ENCODE results near the gene FTCD. TPM values are rescaled to one million over a fixed set of nuclear protein-coding genes. Genes with fewer than 3 reads are reported as not detected.
"Not testable (repeated sequence)": the region's sequence is repeated elsewhere in the genome, so short reads cannot be mapped to it uniquely, and the experiment has no call there.

The FTCD gene
- total RNA-seq, 6 donors from 2014 or later = 0.69 to 0.98 TPM; not detected in 4

DNA sequence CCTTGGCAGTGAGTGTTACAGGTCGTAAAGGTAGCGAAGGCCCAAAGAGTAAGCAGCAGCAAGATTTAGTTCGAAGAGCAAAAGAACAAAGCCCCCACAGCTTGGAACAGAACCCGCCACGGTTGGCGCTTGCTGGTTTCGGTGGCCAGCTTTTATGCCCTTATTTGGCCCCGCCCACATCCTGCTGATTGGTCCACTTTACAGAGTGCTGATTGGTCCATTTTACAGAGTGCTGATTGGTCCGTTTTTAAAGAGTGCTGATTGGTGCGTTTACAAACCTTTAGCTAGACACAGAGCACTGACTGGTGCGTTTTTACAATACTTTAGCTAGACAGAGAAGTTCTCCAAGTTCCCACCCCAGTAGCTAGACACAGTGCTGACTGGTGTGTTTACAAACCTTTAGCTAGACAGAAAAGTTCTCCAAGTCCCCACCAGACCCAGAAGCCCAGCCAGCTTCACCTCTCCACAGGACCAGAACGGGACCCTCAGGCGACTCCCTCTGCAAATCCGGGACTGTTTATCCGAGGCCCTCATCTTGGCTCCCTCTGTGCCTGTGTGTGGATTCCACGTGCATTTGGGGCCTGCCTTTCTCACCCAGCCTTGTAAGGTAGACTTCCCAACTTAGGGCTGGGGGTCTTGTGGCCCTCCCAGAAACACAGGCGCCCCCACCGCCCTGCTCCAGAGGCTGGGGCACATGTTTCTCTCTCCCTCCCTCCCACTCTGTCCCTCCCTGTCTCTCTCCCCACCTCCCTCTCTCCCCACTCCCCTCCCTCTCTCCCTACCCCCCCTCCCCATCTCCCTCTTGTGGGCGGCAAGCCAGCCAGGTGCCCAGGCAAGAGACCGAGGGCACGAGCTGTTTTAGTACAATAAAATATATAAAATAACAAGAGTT lies 12.6 kb downstream of the FTCD start:
- TF ChIP-seq POLR2A (IDR thresholded peaks at IDR 0.05) (no peak), EP300 (IDR thresholded peaks at IDR 0.05) (no peak), POLR2AphosphoS5 (IDR thresholded peaks at IDR 0.05) (no peak)
- TF ChIP-seq, protein P1, sequence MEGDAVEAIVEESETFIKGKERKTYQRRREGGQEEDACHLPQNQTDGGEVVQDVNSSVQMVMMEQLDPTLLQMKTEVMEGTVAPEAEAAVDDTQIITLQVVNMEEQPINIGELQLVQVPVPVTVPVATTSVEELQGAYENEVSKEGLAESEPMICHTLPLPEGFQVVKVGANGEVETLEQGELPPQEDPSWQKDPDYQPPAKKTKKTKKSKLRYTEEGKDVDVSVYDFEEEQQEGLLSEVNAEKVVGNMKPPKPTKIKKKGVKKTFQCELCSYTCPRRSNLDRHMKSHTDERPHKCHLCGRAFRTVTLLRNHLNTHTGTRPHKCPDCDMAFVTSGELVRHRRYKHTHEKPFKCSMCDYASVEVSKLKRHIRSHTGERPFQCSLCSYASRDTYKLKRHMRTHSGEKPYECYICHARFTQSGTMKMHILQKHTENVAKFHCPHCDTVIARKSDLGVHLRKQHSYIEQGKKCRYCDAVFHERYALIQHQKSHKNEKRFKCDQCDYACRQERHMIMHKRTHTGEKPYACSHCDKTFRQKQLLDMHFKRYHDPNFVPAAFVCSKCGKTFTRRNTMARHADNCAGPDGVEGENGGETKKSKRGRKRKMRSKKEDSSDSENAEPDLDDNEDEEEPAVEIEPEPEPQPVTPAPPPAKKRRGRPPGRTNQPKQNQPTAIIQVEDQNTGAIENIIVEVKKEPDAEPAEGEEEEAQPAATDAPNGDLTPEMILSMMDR (IDR thresholded peaks at IDR 0.05) = no peak
- Histone ChIP-seq H3K9me3 (no peaks in the 10 kb centered on the region), H3K27me3 (no peaks in the 10 kb centered on the region), H3K27ac (no peak overlapping the region), H3K4me1 (peaks cover 0 to 6% (median 5%) of the 10 kb centered on the region in 4 donors), H3K4me3 (no peak overlapping the region), H3K36me3 (no peaks in the 10 kb centered on the region)
- WGBS, 2 donors = 79 to 85% methylated on average over 19 to 21 of the region's 21 CpGs
- no peak for DNase-seq
- no peak for ATAC-seq (ENCODE audit: low FRiP score in 2 of 2)

DNA sequence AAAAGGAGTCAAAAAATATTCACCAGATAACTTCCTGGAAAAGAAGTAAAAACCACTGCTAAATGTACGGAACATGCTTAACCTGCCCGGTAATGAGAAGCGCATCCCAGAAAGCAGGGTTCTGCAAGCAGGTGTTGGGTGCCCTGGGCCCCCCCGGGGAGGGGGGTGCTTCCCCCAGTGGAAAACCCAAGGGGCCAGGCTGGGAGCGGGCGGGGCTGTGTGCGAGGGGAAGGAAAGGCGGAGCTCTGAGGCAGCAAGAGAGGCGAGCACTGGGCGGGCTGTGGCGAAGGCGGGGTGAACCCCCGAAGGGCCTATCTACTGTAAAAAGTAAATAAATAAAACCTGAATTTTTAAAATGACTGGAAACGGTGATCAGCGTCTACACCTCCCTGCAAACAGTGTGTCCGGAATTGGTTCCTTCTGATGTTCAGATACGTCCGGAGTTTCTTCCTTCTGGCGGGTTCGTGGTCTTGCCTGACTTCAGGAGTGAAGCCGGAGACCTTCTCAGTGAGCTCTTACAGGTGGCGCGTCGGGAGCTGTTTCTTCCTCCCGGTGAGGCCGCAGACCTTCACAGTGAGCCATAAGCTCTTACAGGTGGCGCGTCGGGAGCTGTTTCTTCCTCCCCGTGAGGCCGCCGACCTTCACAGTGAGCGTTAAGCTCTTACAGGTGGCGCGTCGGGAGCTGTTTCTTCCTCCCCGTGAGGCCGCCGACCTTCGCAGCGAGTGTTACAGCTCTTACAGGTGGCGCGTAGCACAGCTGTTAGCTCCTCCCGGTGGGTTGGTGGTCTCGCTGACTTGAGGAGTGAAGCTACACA lies 13.4 kb downstream of the FTCD start:
- H3K4me1 ChIP-seq = peaks cover 0 to 6% (median 5%) of the 10 kb centered on the region in 4 donors
- H3K36me3 ChIP-seq = no peaks in the 10 kb centered on the region
- H3K4me3 ChIP-seq = no peak overlapping the region
- no peak overlapping the region for H3K27ac ChIP-seq
- DNase-seq (peak in 1 of 2 donors; percentile 81), ATAC-seq (ENCODE audit: low FRiP score in 2 of 2) (no peak)
- TF ChIP-seq, protein P1 (IDR thresholded peaks at IDR 0.05) = no peak
- no peak for TF ChIP-seq EP300 (IDR thresholded peaks at IDR 0.05)
- TF ChIP-seq POLR2AphosphoS5 (IDR thresholded peaks at IDR 0.05) = no peak
- no peak for TF ChIP-seq POLR2A (IDR thresholded peaks at IDR 0.05)
- WGBS, 2 donors = 88 to 91% methylated on average over 42 to 43 of the region's 45 CpGs
- no peaks in the 10 kb centered on the region for H3K27me3 ChIP-seq
- H3K9me3 ChIP-seq = no peaks in the 10 kb centered on the region

DNA sequence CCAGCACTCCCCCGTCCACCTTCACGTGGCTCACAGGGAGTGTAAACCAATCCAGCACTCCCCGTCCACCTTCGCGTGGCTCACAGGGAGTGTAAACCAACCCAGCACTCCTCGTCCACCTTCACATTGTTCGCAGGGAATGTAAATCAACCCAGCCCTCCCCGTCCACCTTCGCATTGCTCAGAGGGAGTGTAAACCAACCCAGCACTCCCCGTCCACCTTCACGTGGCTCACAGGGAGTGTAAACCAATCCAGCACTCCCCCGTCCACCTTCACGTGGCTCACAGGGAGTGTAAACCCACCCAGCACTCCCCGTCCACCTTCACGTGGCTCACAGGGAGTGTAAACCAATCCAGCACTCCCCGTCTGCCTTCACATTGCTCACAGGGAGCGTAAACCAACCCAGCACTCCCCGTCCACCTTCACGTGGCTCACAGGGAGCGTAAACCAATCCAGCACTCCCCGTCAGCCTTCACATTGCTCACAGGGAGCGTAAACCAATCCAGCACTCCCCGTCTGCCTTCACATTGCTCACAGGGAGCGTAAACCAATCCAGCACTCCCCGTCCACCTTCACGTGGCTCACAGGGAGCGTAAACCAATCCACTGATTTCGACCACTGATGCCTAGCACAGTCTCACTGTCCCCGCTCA lies 14.9 kb downstream of the FTCD start:
- DNase-seq; H3K4me3 ChIP-seq; H3K36me3 ChIP-seq; H3K27me3 ChIP-seq; H3K4me1 ChIP-seq; H3K27ac ChIP-seq; H3K9me3 ChIP-seq; ATAC-seq (ENCODE audit: low FRiP score in 2 of 2): not testable (repeated sequence)
- 55 to 60% methylated on average over 29 of the region's 29 CpGs for WGBS, 2 donors

DNA sequence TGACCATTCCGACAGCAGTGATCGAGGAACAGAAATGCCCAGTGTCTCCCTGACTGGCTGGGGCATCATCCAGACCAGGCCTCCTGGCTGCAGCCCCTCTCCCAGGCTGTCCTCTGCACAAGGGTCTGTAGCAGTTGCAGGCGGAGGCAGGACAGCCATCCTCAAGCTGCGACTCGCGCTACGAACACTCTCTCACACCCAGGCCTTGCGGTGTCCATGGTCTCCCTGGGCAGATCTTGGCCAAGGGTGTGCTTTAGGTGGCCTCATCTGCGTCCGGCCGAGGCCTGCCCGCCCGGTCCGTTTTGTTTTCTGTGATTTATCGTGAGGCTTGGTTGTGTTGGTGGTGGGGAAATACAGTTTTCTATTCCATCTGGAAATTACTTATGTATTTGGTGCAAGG lies 15.7 kb downstream of the FTCD start:
- H3K4me1 ChIP-seq = peaks cover 0 to 6% (median 5%) of the 10 kb centered on the region in 4 donors
- 92 to 93% methylated on average over 7 to 15 of the region's 15 CpGs for WGBS, 2 donors
- no peaks in the 10 kb centered on the region for H3K27me3 ChIP-seq
- H3K4me3 ChIP-seq = no peak overlapping the region
- DNase-seq (peak in 1 of 2 donors; percentile 72), ATAC-seq (ENCODE audit: low FRiP score in 2 of 2) (no peak)
- no peaks in the 10 kb centered on the region for H3K9me3 ChIP-seq
- H3K36me3 ChIP-seq = no peaks in the 10 kb centered on the region
- no peak overlapping the region for H3K27ac ChIP-seq
- TF ChIP-seq POLR2A (IDR thresholded peaks at IDR 0.05) (no peak), POLR2AphosphoS5 (IDR thresholded peaks at IDR 0.05) (no peak), EP300 (IDR thresholded peaks at IDR 0.05) (no peak)
- TF ChIP-seq, protein P1 (IDR thresholded peaks at IDR 0.05) = no peak
